ENCODE measurements around the gene CNPY4.

CNPY4 gene

GRCh38 chr7:100119072-100119969 is at the start of gene CNPY4, which contains the start of gene TAF6:
Gene CNPY4, plus strand, starts transcription at chr7:100119634. Its CDS starts 111 bp downstream, at chr7:100119745.
Gene TAF6, minus strand, starts transcription at chr7:100119358. Its CDS starts 5,149 bp downstream, at chr7:100114209.
- peak; percentile 92 for DNase-seq (ENCODE audit: low read depth)

GRCh38 chr7:100069991-100070390 is 49.4 kb upstream of the CNPY4 start:
- DNase-seq (ENCODE audit: low read depth): no peak

GRCh38 chr7:100071018-100071723 is 48.3 kb upstream of the CNPY4 start:
- no peak for DNase-seq (ENCODE audit: low read depth)

- DNase-seq (ENCODE audit: low read depth): no peak
Measured at GRCh38 chr7:100072462-100072861, 47.0 kb upstream of the CNPY4 start.

GRCh38 chr7:100074841-100075240 is 44.6 kb upstream of the CNPY4 start:
- DNase-seq (ENCODE audit: low read depth): no peak

GRCh38 chr7:100075418-100075817 is 44.0 kb upstream of the CNPY4 start:
- DNase-seq (ENCODE audit: low read depth): no peak

GRCh38 chr7:100077205-100077604 is 42.2 kb upstream of the CNPY4 start:
- no peak for DNase-seq (ENCODE audit: low read depth)

GRCh38 chr7:100079024-100079560 is 40.3 kb upstream of the CNPY4 start:
- DNase-seq (ENCODE audit: low read depth): no peak

GRCh38 chr7:100080907-100081534 is 38.4 kb upstream of the CNPY4 start:
- no peak for DNase-seq (ENCODE audit: low read depth)

- peak; percentile 98 for DNase-seq (ENCODE audit: low read depth)
Measured at GRCh38 chr7:100081535-100082102, 37.8 kb upstream of the CNPY4 start, which contains the start of gene ZNF3. Gene ZNF3, minus strand, starts transcription at chr7:100081723. Its CDS starts 4,366 bp downstream, at chr7:100077357.

- DNase-seq (ENCODE audit: low read depth): no peak
Measured at GRCh38 chr7:100082978-100083377, 36.5 kb upstream of the CNPY4 start.

GRCh38 chr7:100085515-100085914 is 33.9 kb upstream of the CNPY4 start:
- no peak for DNase-seq (ENCODE audit: low read depth)

GRCh38 chr7:100087055-100087750 is 32.2 kb upstream of the CNPY4 start:
- DNase-seq (ENCODE audit: low read depth): peak; percentile 60

- DNase-seq (ENCODE audit: low read depth): no peak
Measured at GRCh38 chr7:100088095-100088620, 31.3 kb upstream of the CNPY4 start.

- DNase-seq (ENCODE audit: low read depth): no peak
Measured at GRCh38 chr7:100088621-100089457, 30.6 kb upstream of the CNPY4 start, which contains the start of gene COPS6. Gene COPS6, plus strand, starts transcription at chr7:100088969. Its CDS starts 22 bp downstream, at chr7:100088991.

- DNase-seq (ENCODE audit: low read depth): no peak
Measured at GRCh38 chr7:100089458-100090196, 29.8 kb upstream of the CNPY4 start.

GRCh38 chr7:100090527-100091410 is 28.7 kb upstream of the CNPY4 start:
- DNase-seq (ENCODE audit: low read depth): no peak

Data from fibroblast of the conjunctiva (primary cell).